Osteocyte (in vitro differentiated cells): ENCODE results near the gene HAS3. TPM values are rescaled to one million over a fixed set of nuclear protein-coding genes. Genes with fewer than 3 reads are reported as not detected.

Experiments used
- DNase-seq: peaks from one replicate; pipeline ENCODE4 v3.0.0; 2021; ENCODE audit warnings: mixed read lengths; ENCODE audit not compliant: unreplicated experiment; ENCODE audit errors: extremely low spot score
- H3K27ac Mint-ChIP-seq: one replicate; pipeline ENCODE4 v1.8.0; 2021; ENCODE audit warnings: mild to moderate bottlenecking, mixed read lengths; ENCODE audit not compliant: unreplicated experiment
- H3K27me3 Mint-ChIP-seq: one replicate; pipeline ENCODE4 v1.8.0; 2021; ENCODE audit warnings: mixed read lengths; ENCODE audit not compliant: unreplicated experiment
- H3K36me3 Mint-ChIP-seq: one replicate; pipeline ENCODE4 v1.8.0; 2021; ENCODE audit warnings: mixed read lengths; ENCODE audit not compliant: unreplicated experiment
- H3K4me1 Mint-ChIP-seq: one replicate; pipeline ENCODE4 v1.8.0; 2021; ENCODE audit warnings: mixed read lengths; ENCODE audit not compliant: unreplicated experiment
- H3K4me3 Mint-ChIP-seq: one replicate; pipeline ENCODE4 v1.8.0; 2021; ENCODE audit warnings: mild to moderate bottlenecking, moderate library complexity, mixed read lengths; ENCODE audit not compliant: unreplicated experiment
- H3K9me3 Mint-ChIP-seq: one replicate; pipeline ENCODE4 v1.8.0; 2021; ENCODE audit warnings: mixed read lengths; ENCODE audit not compliant: unreplicated experiment
- CTCF ChIP-seq: fragments of 200-600 bp; sonication (generic); IDR thresholded peaks from 2 replicates; pipeline ENCODE4 v1.5.0; 2021; ENCODE audit warnings: antibody characterized with exemption, mild to moderate bottlenecking, moderate library complexity
- total RNA-seq: library from RNA; stranded (reverse); gene quantifications from 2 replicates; pipeline ENCODE4 v1.2.1, GENCODE V29; 2021

The HAS3 gene
- total RNA-seq, 1 donor from 2014 or later = 1.6 TPM

GRCh38 chr16:69157196-69157595 is 51.7 kb downstream of the HAS3 start:
- no peak overlapping the region for H3K4me3 Mint-ChIP-seq
- no peaks in the 10 kb centered on the region for H3K27me3 Mint-ChIP-seq
- peaks cover 46% of the 10 kb centered on the region for H3K36me3 Mint-ChIP-seq
- TF ChIP-seq CTCF = no peak
- no peak for DNase-seq
- H3K9me3 Mint-ChIP-seq = no peaks in the 10 kb centered on the region
- H3K27ac Mint-ChIP-seq = no peak overlapping the region
- H3K4me1 Mint-ChIP-seq = no peaks in the 10 kb centered on the region

GRCh38 chr16:69160192-69160591 is 54.7 kb downstream of the HAS3 start:
- no peaks in the 10 kb centered on the region for H3K4me1 Mint-ChIP-seq
- H3K27ac Mint-ChIP-seq = no peak overlapping the region
- DNase-seq = no peak
- H3K9me3 Mint-ChIP-seq = no peaks in the 10 kb centered on the region
- TF ChIP-seq CTCF = no peak
- H3K4me3 Mint-ChIP-seq = no peak overlapping the region
- no peaks in the 10 kb centered on the region for H3K27me3 Mint-ChIP-seq
- peaks cover 48% of the 10 kb centered on the region for H3K36me3 Mint-ChIP-seq

- H3K27me3 Mint-ChIP-seq = no peaks in the 10 kb centered on the region
- no peak overlapping the region for H3K4me3 Mint-ChIP-seq
- no peak for DNase-seq
- peaks cover 46% of the 10 kb centered on the region for H3K36me3 Mint-ChIP-seq
- peaks cover 7% of the 10 kb centered on the region for H3K4me1 Mint-ChIP-seq
- H3K27ac Mint-ChIP-seq = no peak overlapping the region
- no peaks in the 10 kb centered on the region for H3K9me3 Mint-ChIP-seq
- no peak for TF ChIP-seq CTCF
Observed at GRCh38 chr16:69165584-69165983, 60.1 kb downstream of the HAS3 start.

GRCh38 chr16:69166221-69166833 is 60.9 kb downstream of the HAS3 start:
- Mint-ChIP-seq H3K27ac (peak overlapping the region; percentile 12), H3K4me1 (peaks cover 13% of the 10 kb centered on the region)
- no peak for DNase-seq

More at GRCh38 chr16:69166221-69166833, 60.9 kb downstream of the HAS3 start:
- Mint-ChIP-seq H3K4me3 (no peak overlapping the region), H3K9me3 (no peaks in the 10 kb centered on the region), H3K36me3 (peaks cover 45% of the 10 kb centered on the region), H3K27me3 (no peaks in the 10 kb centered on the region)
- no peak for TF ChIP-seq CTCF
